Measurements from ENCODE around the gene STARD9. TPM values are rescaled to one million over a fixed set of nuclear protein-coding genes. Genes with fewer than 3 reads are reported as not detected.

The STARD9 gene
- total RNA-seq, 1 donor from 2014 or later = 35.1 TPM

DNA sequence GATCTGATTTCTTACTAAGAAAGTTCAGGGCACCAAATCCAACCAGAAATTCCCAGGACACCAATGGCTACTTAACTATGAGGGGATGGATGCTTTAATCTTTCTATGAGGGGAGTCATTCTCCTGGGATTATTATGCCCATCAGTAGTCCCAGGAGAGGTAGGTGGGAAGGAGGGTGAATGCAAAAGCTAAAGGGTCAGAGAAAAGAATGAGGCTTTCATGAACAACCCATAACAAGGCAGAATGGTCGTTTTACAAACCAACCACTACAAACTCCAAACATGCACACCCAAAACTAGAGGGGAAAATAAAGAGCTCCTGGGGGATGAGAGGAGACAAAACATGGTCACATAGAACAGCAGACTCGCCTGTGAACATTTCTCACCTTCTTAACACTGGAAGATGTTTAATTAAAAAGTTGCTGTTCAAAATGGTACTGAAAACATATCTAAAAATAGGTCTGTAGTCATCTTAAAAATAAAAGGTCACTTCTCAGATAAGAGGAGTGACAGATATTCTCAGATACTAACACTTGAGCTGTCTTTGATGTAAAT lies 3.7 kb downstream of the STARD9 start:
- intact Hi-C loops (cut with DNase I) = no loop called here
- Histone ChIP-seq H3K9me3 (no peaks in the 10 kb centered on the region), H3K4me1 (peaks cover 77% of the 10 kb centered on the region), H3K27me3 (no peaks in the 10 kb centered on the region), H3K27ac (no peak overlapping the region), H3K36me3 (no peaks in the 10 kb centered on the region), H3K4me3 (no peak overlapping the region)
- no peak for TF ChIP-seq POLR2A (IDR thresholded peaks at IDR 0.05)
- TF ChIP-seq POLR2AphosphoS5 (IDR thresholded peaks at IDR 0.05; ENCODE audit: insufficient read depth in 1 of 2, low read depth in 1 of 2) = no peak
- TF ChIP-seq, protein P1, sequence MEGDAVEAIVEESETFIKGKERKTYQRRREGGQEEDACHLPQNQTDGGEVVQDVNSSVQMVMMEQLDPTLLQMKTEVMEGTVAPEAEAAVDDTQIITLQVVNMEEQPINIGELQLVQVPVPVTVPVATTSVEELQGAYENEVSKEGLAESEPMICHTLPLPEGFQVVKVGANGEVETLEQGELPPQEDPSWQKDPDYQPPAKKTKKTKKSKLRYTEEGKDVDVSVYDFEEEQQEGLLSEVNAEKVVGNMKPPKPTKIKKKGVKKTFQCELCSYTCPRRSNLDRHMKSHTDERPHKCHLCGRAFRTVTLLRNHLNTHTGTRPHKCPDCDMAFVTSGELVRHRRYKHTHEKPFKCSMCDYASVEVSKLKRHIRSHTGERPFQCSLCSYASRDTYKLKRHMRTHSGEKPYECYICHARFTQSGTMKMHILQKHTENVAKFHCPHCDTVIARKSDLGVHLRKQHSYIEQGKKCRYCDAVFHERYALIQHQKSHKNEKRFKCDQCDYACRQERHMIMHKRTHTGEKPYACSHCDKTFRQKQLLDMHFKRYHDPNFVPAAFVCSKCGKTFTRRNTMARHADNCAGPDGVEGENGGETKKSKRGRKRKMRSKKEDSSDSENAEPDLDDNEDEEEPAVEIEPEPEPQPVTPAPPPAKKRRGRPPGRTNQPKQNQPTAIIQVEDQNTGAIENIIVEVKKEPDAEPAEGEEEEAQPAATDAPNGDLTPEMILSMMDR (IDR thresholded peaks at IDR 0.05) = no peak
- DNase-seq (ENCODE audit: extremely low spot score in 2 of 2) = no peak

DNA sequence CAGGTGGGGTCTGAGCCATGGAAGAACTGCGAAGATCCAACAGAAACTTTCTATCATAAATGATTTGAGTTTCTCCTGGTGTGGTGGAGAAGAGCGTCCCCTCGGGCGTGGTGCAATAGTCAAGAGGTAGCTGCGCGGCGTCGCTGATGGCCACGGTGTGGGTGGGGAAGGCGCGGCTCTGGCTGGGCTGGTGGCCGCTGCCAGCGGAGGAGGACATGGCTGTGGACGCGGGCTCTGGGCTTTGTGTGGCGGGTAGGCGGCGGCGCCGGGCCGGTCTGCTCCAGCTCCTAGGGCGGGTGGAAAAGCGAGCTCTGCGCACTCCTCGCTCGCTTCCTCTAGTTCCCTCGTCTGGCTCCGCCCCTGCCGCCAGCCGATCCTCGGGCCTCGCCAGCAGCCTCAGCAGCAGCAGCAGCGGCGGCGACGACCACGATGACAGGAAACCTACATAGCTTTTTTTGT lies 5.9 kb downstream of the STARD9 start:
- Histone ChIP-seq H3K4me1 (peaks cover 76% of the 10 kb centered on the region), H3K9me3 (no peaks in the 10 kb centered on the region), H3K36me3 (peaks cover 0 to 6% of the 10 kb centered on the region in 2 donors), H3K27ac (peak overlapping the region; percentile 83), H3K27me3 (no peaks in the 10 kb centered on the region), H3K4me3 (peak overlapping the region; percentile 43 to 44)
- peak in 1 of 2 donors; percentile 91 for DNase-seq (ENCODE audit: extremely low spot score in 2 of 2)
- intact Hi-C loops (cut with DNase I) = no loop called here
- TF ChIP-seq POLR2A (IDR thresholded peaks at IDR 0.05) = peak in 1 of 2 donors; percentile 28
- TF ChIP-seq, protein P1 (IDR thresholded peaks at IDR 0.05) = no peak
- peak; percentile 52 to 81 for TF ChIP-seq POLR2AphosphoS5 (IDR thresholded peaks at IDR 0.05; ENCODE audit: insufficient read depth in 1 of 2, low read depth in 1 of 2)

DNA sequence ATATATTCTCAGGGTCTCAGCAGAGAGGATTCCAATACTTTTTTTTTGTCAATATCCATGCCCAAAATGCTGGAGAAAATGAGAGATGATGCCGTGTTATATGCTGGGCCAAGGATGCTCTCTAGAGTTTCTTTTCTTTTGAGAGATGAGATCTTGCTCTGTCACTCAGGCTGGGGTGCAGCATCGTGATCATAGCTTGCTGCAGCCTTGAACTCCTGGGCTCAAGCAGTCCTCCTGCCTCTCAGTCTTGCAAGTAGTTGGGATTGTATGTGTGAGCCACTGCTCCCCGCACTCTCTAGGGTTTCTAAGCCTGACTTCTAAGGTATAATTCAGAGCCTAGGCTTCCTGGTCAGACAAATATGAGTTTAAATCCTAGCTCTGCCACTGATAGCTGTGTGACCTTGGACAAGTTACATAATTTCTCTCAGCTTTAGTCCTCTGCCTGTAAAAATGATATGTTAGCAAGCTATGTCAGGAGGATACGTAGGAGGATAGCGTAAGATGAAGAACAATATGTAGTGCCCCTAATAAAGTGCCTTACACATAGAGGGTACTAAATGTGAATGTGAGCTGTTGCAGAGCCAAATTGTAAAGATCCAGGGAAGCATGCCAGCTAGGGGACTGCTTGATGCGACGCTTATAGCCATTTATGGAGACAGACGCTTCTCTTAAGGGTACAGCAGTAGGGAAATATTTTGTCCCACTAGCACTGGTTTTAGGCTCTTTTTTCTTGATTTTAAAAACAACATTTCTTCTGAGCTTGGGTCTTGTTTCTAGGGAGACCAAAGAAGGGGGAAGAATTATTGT lies 7.4 kb downstream of the STARD9 start:
- Histone ChIP-seq H3K4me1 (peaks cover 61% of the 10 kb centered on the region), H3K4me3 (peak overlapping the region in 1 of 2 donors; percentile 1), H3K9me3 (no peaks in the 10 kb centered on the region), H3K27me3 (no peaks in the 10 kb centered on the region), H3K27ac (peak overlapping the region; percentile 83), H3K36me3 (peaks cover 0 to 9% of the 10 kb centered on the region in 2 donors)
- no peak for DNase-seq (ENCODE audit: extremely low spot score in 2 of 2)
- intact Hi-C loops (cut with DNase I) = no loop called here
- TF ChIP-seq, protein P1 (IDR thresholded peaks at IDR 0.05) = no peak
- TF ChIP-seq POLR2AphosphoS5 (IDR thresholded peaks at IDR 0.05; ENCODE audit: insufficient read depth in 1 of 2, low read depth in 1 of 2) (no peak), POLR2A (IDR thresholded peaks at IDR 0.05) (no peak)

DNA sequence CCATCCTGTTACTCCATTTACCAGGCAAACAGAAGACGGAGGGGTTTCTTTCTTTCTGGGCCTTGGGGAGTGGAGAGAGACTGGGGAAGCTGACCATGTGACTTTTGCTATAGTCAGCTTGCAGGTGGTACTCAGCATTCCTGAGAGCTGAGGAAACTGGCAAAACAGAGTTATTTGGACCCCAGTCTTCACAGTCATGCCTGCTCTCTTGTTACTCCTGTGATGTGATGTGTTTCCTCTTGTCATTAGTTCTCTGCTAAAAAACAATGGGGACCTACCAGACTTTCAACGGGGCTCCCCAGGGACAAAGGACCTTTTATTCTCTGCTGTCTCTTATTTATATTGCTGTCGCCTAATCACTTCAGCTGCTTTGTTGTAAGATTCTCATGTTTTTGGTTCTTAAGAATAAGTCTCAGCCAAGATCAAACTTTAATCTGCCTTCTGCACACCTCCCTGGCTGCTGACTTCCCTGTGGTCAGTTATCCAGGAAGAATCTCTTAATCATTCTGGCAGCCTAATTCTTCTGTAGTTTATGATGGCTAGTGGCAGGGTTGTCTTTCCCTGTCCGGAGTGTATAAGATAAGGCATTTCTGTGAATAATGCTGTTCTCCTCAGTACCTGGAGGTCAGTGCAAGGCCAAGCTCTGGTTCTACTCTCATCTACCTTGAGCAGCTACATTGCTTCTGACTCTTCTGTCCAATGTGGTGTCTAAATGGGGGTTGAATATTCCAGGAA lies 8.8 kb downstream of the STARD9 start:
- H3K9me3 ChIP-seq = no peaks in the 10 kb centered on the region
- DNase-seq (ENCODE audit: extremely low spot score in 2 of 2) = no peak
- peaks cover 48% of the 10 kb centered on the region for H3K4me1 ChIP-seq
- TF ChIP-seq, protein P1 (IDR thresholded peaks at IDR 0.05) = no peak
- no peak for TF ChIP-seq POLR2AphosphoS5 (IDR thresholded peaks at IDR 0.05; ENCODE audit: insufficient read depth in 1 of 2, low read depth in 1 of 2)
- TF ChIP-seq POLR2A (IDR thresholded peaks at IDR 0.05) = no peak
- H3K27ac ChIP-seq = peak overlapping the region; percentile 83
- intact Hi-C loops (cut with DNase I) = no loop called here
- H3K36me3 ChIP-seq = peaks cover 0 to 9% of the 10 kb centered on the region in 2 donors
- peak overlapping the region; percentile 1 to 6 for H3K4me3 ChIP-seq
- H3K27me3 ChIP-seq = no peaks in the 10 kb centered on the region
